MM.1S (cell line): ENCODE data around the gene SMIM33.

Experiments used
- DNase-seq: peaks from one replicate; pipeline ENCODE4 v3.0.0-alpha.2; 2015
- H2AFZ ChIP-seq: fragments of 300-600 bp; sonication (generic); 2 replicates; pipeline ENCODE4 v1.6.0; 2016; ENCODE audit warnings: antibody characterized with exemption, low read length
- H3F3A ChIP-seq: fragments of 300-600 bp; sonication (generic); 2 replicates; pipeline ENCODE4 v1.6.1; 2016; ENCODE audit warnings: mild to moderate bottlenecking, antibody characterized with exemption, low read length, moderate library complexity, mixed read lengths; ENCODE audit not compliant: insufficient read depth
- H3K27ac ChIP-seq: fragments of 300-600 bp; sonication (generic); 2 replicates; pipeline ENCODE4 v1.5.1; 2016; ENCODE audit warnings: mild to moderate bottlenecking, low read length
- H3K27me3 ChIP-seq: fragments of 300-600 bp; sonication (generic); replicated peaks from 2 replicates; pipeline ENCODE4 v1.6.0; 2016; ENCODE audit warnings: low read length; ENCODE audit not compliant: insufficient read depth
- H3K36me3 ChIP-seq: fragments of 300-600 bp; sonication (generic); replicated peaks from 2 replicates; pipeline ENCODE4 v1.6.1; 2016; ENCODE audit warnings: mild to moderate bottlenecking, low read length, mixed read lengths; ENCODE audit not compliant: insufficient read depth
- H3K4me1 ChIP-seq: fragments of 300-600 bp; sonication (generic); 2 replicates; pipeline ENCODE4 v1.6.1; 2016; ENCODE audit warnings: low read length, mixed read lengths
- H3K4me2 ChIP-seq: fragments of 300-600 bp; sonication (generic); 2 replicates; pipeline ENCODE4 v1.6.0; 2016; ENCODE audit warnings: low read depth, low read length
- H3K4me3 ChIP-seq: fragments of 300-600 bp; sonication (generic); 2 replicates; pipeline ENCODE4 v1.5.1; 2016; ENCODE audit warnings: low read length, mixed read lengths
- H3K79me2 ChIP-seq: fragments of 300-600 bp; sonication (generic); 2 replicates; pipeline ENCODE4 v1.6.1; 2016; ENCODE audit warnings: mixed run types, low read length, mixed read lengths
- H3K9ac ChIP-seq: fragments of 300-600 bp; sonication (generic); 2 replicates; pipeline ENCODE4 v1.6.1; 2016; ENCODE audit warnings: low read length, mixed read lengths
- H3K9me2 ChIP-seq: fragments of 300-600 bp; sonication (generic); replicated peaks from 2 replicates; pipeline ENCODE4 v1.6.1; 2016; ENCODE audit warnings: mild to moderate bottlenecking, low read length, mixed read lengths; ENCODE audit not compliant: insufficient read depth
- H3K9me3 ChIP-seq: fragments of 300-600 bp; sonication (generic); replicated peaks from 2 replicates; pipeline ENCODE4 v1.6.1; 2016; ENCODE audit warnings: mild to moderate bottlenecking, low read length, mixed read lengths; ENCODE audit not compliant: insufficient read depth
- H4K20me1 ChIP-seq: fragments of 300-600 bp; sonication (generic); 2 replicates; pipeline ENCODE4 v1.6.1; 2016; ENCODE audit warnings: mild to moderate bottlenecking, low read length, moderate library complexity, mixed read lengths; ENCODE audit not compliant: insufficient read depth
- CTCF ChIP-seq: fragments of 300-600 bp; sonication (generic); IDR thresholded peaks from 2 replicates; pipeline ENCODE4 v1.5.1; 2016; ENCODE audit warnings: antibody characterized with exemption, low read length, mixed read lengths
- EZH2 ChIP-seq: fragments of 300-600 bp; sonication (generic); optimal IDR thresholded peaks from 2 replicates; pipeline ENCODE3; 2017; ENCODE audit warnings: low read depth, mild to moderate bottlenecking, antibody characterized with exemption, low read length, mixed read lengths
- EZH2phosphoT487 ChIP-seq: fragments of 300-600 bp; sonication (generic); IDR thresholded peaks from 2 replicates; pipeline ENCODE4 v1.6.1; 2018; ENCODE audit warnings: antibody characterized with exemption, low read length

Gene SMIM33

GRCh38 chr5:139443831-139444453, 26.9 kb upstream of the SMIM33 start:
- no peak for DNase-seq
- TF ChIP-seq CTCF (no peak), EZH2 (no peak), EZH2phosphoT487 (no peak)
- H3K9me3 ChIP-seq, result no peaks in the 10 kb centered on the region
- no peaks in the 10 kb centered on the region for H3K36me3 ChIP-seq
- H3K27ac ChIP-seq, result no peak overlapping the region
- no peaks in the 10 kb centered on the region for H3K79me2 ChIP-seq
- H3F3A ChIP-seq, result no peaks in the 10 kb centered on the region
- no peaks in the 10 kb centered on the region for H3K27me3 ChIP-seq
- H2AFZ ChIP-seq, result no peak overlapping the region
- H3K9me2 ChIP-seq, result no peaks in the 10 kb centered on the region
- no peak overlapping the region for H3K9ac ChIP-seq
- no peaks in the 10 kb centered on the region for H4K20me1 ChIP-seq
- H3K4me3 ChIP-seq, result no peak overlapping the region
- peaks cover 6% of the 10 kb centered on the region for H3K4me1 ChIP-seq
- H3K4me2 ChIP-seq, result no peak overlapping the region

GRCh38 chr5:139445325-139446170, 25.3 kb upstream of the SMIM33 start:
- Histone ChIP-seq H3F3A (no peaks in the 10 kb centered on the region), H3K9me2 (no peaks in the 10 kb centered on the region), H3K9ac (no peak overlapping the region), H3K27me3 (no peaks in the 10 kb centered on the region), H3K4me3 (no peak overlapping the region), H3K4me1 (no peaks in the 10 kb centered on the region), H3K79me2 (no peaks in the 10 kb centered on the region), H3K9me3 (no peaks in the 10 kb centered on the region), H2AFZ (no peak overlapping the region), H4K20me1 (no peaks in the 10 kb centered on the region), H3K27ac (no peak overlapping the region), H3K4me2 (no peak overlapping the region), H3K36me3 (no peaks in the 10 kb centered on the region)
- DNase-seq, result no peak
- no peak for TF ChIP-seq CTCF

- no peak overlapping the region for H3K9ac ChIP-seq
These were observed 23.6 kb upstream of the SMIM33 start for GRCh38 chr5:139446956-139447779.

More at GRCh38 chr5:139446956-139447779, 23.6 kb upstream of the SMIM33 start:
- Histone ChIP-seq H3K9me2 (no peaks in the 10 kb centered on the region), H3F3A (no peaks in the 10 kb centered on the region), H2AFZ (no peak overlapping the region), H4K20me1 (no peaks in the 10 kb centered on the region), H3K4me1 (no peaks in the 10 kb centered on the region), H3K4me3 (no peak overlapping the region), H3K9me3 (no peaks in the 10 kb centered on the region), H3K4me2 (no peak overlapping the region), H3K36me3 (no peaks in the 10 kb centered on the region), H3K27me3 (no peaks in the 10 kb centered on the region), H3K79me2 (no peaks in the 10 kb centered on the region), H3K27ac (no peak overlapping the region)
- TF ChIP-seq EZH2 (no peak), EZH2phosphoT487 (no peak), CTCF (no peak)
- no peak for DNase-seq
